GM12878 (cell line): Measurements from ENCODE around the gene RNASEL. TPM values are rescaled to one million over a fixed set of nuclear protein-coding genes. Genes with fewer than 3 reads are reported as not detected.

Experiments used
- ATAC-seq: fragments of 200-7000 bp; cut with Tn5 transposase; 3 replicates; pipeline ENCODE4 v1.9.1; 2020; ENCODE audit warnings: mild to moderate bottlenecking, moderate library complexity
- BruUV-seq: library from RNA; stranded (reverse); fragments of 400-500 nt; replicated peaks from 2 replicates; lab custom pipeline; 2021; lab: Mats Ljungman, UMichigan
- CTCF ChIA-PET: fragments of 300-600 bp; sonication (Branson Sonifier 250); formaldehyde crosslinking; extraction: SDS; loops from one replicate; lab custom pipeline; 2021; ENCODE audit warnings: inconsistent platforms; lab: Yijun Ruan, JAX
- POLR2A ChIA-PET: fragments of 350-600 bp; formaldehyde crosslinking; extraction: SDS; loops from one replicate; lab custom pipeline; 2021; ENCODE audit warnings: inconsistent platforms; lab: Charles Lee
- RAD21 ChIA-PET: fragments of 300-600 bp; sonication (Branson Sonifier 250); formaldehyde crosslinking; loops from one replicate; lab custom pipeline; 2023; ENCODE audit warnings: antibody characterized with exemption; ENCODE audit not compliant: unreplicated experiment; lab: Charles Lee
- SMC1A ChIA-PET: fragments of 300-600 bp; sonication (Branson Sonifier 250); formaldehyde crosslinking; loops from one replicate; lab custom pipeline; 2023; ENCODE audit not compliant: unreplicated experiment, uncharacterized antibody; lab: Charles Lee
- DNase-seq: peaks from one replicate; pipeline ENCODE4 v3.0.0-alpha.2; 2011; ENCODE audit warnings: low read depth, low spot score
- FAIRE-seq: peaks from 3 replicates; lab custom pipeline; 2011; peaks lifted over from hg19 to GRCh38; lab: Jason Lieb, UNC
- H2AFZ ChIP-seq: 2 replicates; pipeline ENCODE4 v1.6.0; 2011; ENCODE audit warnings: low read depth, low read length, control low read depth; ENCODE audit not compliant: control insufficient read depth
- H3K27ac ChIP-seq: 2 replicates; pipeline ENCODE4 v1.5.1; 2011; ENCODE audit warnings: control low read depth; ENCODE audit not compliant: control insufficient read depth, insufficient read depth
- H3K27me3 ChIP-seq, 2 experiments: replicated peaks in 1 of 2; 2 replicates each; pipeline versions ENCODE4 v1.6.0 to v1.6.1; 2011; ENCODE audit warnings: low read length in 1 of 2; ENCODE audit not compliant: control insufficient read depth in 2 of 2, insufficient read depth in 2 of 2
- H3K36me3 ChIP-seq, 2 experiments: 2 replicates each; pipeline ENCODE4 v1.5.1; 2011; ENCODE audit warnings: low read length in 1 of 2; ENCODE audit not compliant: control insufficient read depth in 2 of 2, insufficient read depth in 2 of 2
- H3K4me1 ChIP-seq: 2 replicates; pipeline ENCODE4 v1.6.1; 2011; ENCODE audit warnings: mild to moderate bottlenecking, low read length, moderate library complexity, mixed read lengths; ENCODE audit not compliant: control insufficient read depth, insufficient read depth
- H3K4me2 ChIP-seq: 2 replicates; pipeline ENCODE4 v1.6.0; 2011; ENCODE audit warnings: control low read depth; ENCODE audit not compliant: control insufficient read depth, insufficient read depth
- H3K4me3 ChIP-seq: fragments of 200-600 bp; sonication (generic); 2 replicates; pipeline ENCODE4 v1.5.1; 2016
- H3K79me2 ChIP-seq: 2 replicates; pipeline ENCODE4 v1.6.0; 2011; ENCODE audit warnings: low read length; ENCODE audit not compliant: control insufficient read depth, insufficient read depth
- H3K9ac ChIP-seq: 2 replicates; pipeline ENCODE4 v1.8.0; 2011; ENCODE audit warnings: low read length, control low read depth, mixed read lengths; ENCODE audit not compliant: control insufficient read depth, insufficient read depth
- H3K9me3 ChIP-seq: replicated peaks from 3 replicates; pipeline ENCODE4 v1.5.1; 2011; ENCODE audit warnings: mild to moderate bottlenecking, low read length; ENCODE audit not compliant: control insufficient read depth, insufficient read depth
- H4K20me1 ChIP-seq: 2 replicates; pipeline ENCODE4 v1.6.0; 2011; ENCODE audit not compliant: control insufficient read depth, insufficient read depth
- BMI1 ChIP-seq: fragments of 450-650 bp; IDR thresholded peaks from 2 replicates; pipeline ENCODE4 v1.6.1; 2016; ENCODE audit warnings: mild to moderate bottlenecking, moderate library complexity, borderline replicate concordance
- FOS ChIP-seq: IDR thresholded peaks from 3 replicates; pipeline ENCODE4 v1.6.1; 2011; ENCODE audit warnings: borderline replicate concordance; ENCODE audit not compliant: insufficient read length; ENCODE audit errors: extremely low read depth
- NBN ChIP-seq: fragments of 450-650 bp; IDR thresholded peaks from 2 replicates; pipeline ENCODE4 v1.6.1; 2016
- NFIC ChIP-seq: IDR thresholded peaks from 2 replicates; pipeline ENCODE4 v1.6.1; 2012; ENCODE audit warnings: low read depth, mild to moderate bottlenecking, inconsistent platforms, low read length, moderate library complexity
- NKRF ChIP-seq: fragments of 450-650 bp; conservative IDR thresholded peaks from 2 replicates; pipeline ENCODE4 v1.6.1; 2017; ENCODE audit warnings: mild to moderate bottlenecking, moderate library complexity
- NRF1 ChIP-seq: conservative IDR thresholded peaks from 2 replicates; pipeline ENCODE4 v1.6.1; 2011; ENCODE audit warnings: mild to moderate bottlenecking, low read depth, low read length, improper control_type of control experiment
- POLR2A ChIP-seq: IDR thresholded peaks from 2 replicates; pipeline ENCODE4 v1.6.1; 2011; ENCODE audit warnings: low read depth, mild to moderate bottlenecking, low read length
- SMARCA5 ChIP-seq: fragments of 450-650 bp; IDR thresholded peaks from 2 replicates; pipeline ENCODE4 v1.6.1; 2017; ENCODE audit warnings: mild to moderate bottlenecking
- SMC3 ChIP-seq: IDR thresholded peaks from 2 replicates; pipeline ENCODE4 v1.6.1; 2011; ENCODE audit warnings: low read length, improper control_type of control experiment, borderline replicate concordance
- TCF7 ChIP-seq: IDR thresholded peaks from 2 replicates; pipeline ENCODE4 v1.6.1; 2014; ENCODE audit warnings: antibody characterized with exemption, borderline replicate concordance
- ZBTB40 ChIP-seq: fragments of 450-650 bp; IDR thresholded peaks from 2 replicates; pipeline ENCODE4 v1.6.1; 2016; ENCODE audit warnings: mild to moderate bottlenecking, moderate library complexity, borderline replicate concordance
- ZNF24 ChIP-seq: fragments of 450-650 bp; IDR thresholded peaks from 2 replicates; pipeline ENCODE4 v1.6.1; 2017; ENCODE audit warnings: antibody characterized with exemption, mild to moderate bottlenecking
- ZNF622 ChIP-seq: fragments of 450-650 bp; IDR thresholded peaks from 2 replicates; pipeline ENCODE4 v1.6.1; 2017; ENCODE audit warnings: mild to moderate bottlenecking, inconsistent platforms
- ZSCAN29 ChIP-seq: fragments of 450-650 bp; IDR thresholded peaks from 2 replicates; pipeline ENCODE4 v1.6.1; 2017; ENCODE audit warnings: mild to moderate bottlenecking, moderate library complexity
- ZZZ3 ChIP-seq: IDR thresholded peaks from 2 replicates; pipeline ENCODE4 v1.6.1; 2011; ENCODE audit warnings: low read depth; ENCODE audit not compliant: control insufficient read depth, insufficient read length
- WGBS: methylation state at CpG from one replicate; pipeline ENCODE4 v1.1.6; 2016; ENCODE audit warnings: low lambda C conversion rate; ENCODE audit not compliant: insufficient replicate concordance, insufficient coverage; ENCODE audit errors: missing lambda C conversion rate; 5-methylcytosine and 5-hydroxymethylcytosine counted together
- in situ Hi-C: fragments of 300-500 bp; cut with MboI; formaldehyde crosslinking; loops from 9 replicates; pipeline ENCODE4 v1.14.3; 2018; ENCODE audit warnings: mixed read lengths
- intact Hi-C: fragments of 100-400 bp; cut with micrococcal nuclease; formaldehyde crosslinking; loops from one replicate; pipeline ENCODE4 v1.14.2; 2022; ENCODE audit not compliant: unreplicated experiment
- polyA plus RNA-seq, 11 experiments: library from polyadenylated mRNA; depleted of rRNA in 4 of 11; unstranded in 6 of 11; stranded (reverse) in 5 of 11; fragments of >200 nt; fragmentation: Nextera tagmentation in 4 of 11; fragmentation: Illumina TruSeq in 1 of 11; extraction: Ambion mirVana in 4 of 11; extraction: Trizol in 1 of 11; gene quantifications; 1 replicate in 1 of 11; 2 replicates in 10 of 11; pipeline versions ENCODE4 v1.2.1 to v1.2.3, GENCODE V29; 2011 to 2016; ENCODE audit warnings: inconsistent platforms in 2 of 11, missing spikeins in 2 of 11, low read depth in 1 of 11
- total RNA-seq, 4 experiments: library from RNA; depleted of rRNA in 3 of 4; stranded (reverse); fragments of >200 nt in 3 of 4; fragmentation: Illumina TruSeq in 1 of 4; extraction: Trizol in 1 of 4; gene quantifications; 2 replicates each; pipeline versions ENCODE4 v1.2.1 to v1.2.3, GENCODE V29; 2013 to 2021
- TF ChIP-seq, protein P1 (sequence below): IDR thresholded peaks from 2 replicates; pipeline ENCODE4 v1.6.1; 2011; ENCODE audit warnings: borderline replicate concordance, low read depth, mild to moderate bottlenecking, moderate library complexity, mixed read lengths, low read length; ENCODE audit not compliant: insufficient read depth; ENCODE audit errors: extremely low read length

The RNASEL gene
- total and polyA plus RNA-seq, 10 of the 15 experiments (the other 5 are each of a cell fraction or from before 2014, with no cell fraction given), result 3.0 to 10.8 (median 5.0) TPM

DNA sequence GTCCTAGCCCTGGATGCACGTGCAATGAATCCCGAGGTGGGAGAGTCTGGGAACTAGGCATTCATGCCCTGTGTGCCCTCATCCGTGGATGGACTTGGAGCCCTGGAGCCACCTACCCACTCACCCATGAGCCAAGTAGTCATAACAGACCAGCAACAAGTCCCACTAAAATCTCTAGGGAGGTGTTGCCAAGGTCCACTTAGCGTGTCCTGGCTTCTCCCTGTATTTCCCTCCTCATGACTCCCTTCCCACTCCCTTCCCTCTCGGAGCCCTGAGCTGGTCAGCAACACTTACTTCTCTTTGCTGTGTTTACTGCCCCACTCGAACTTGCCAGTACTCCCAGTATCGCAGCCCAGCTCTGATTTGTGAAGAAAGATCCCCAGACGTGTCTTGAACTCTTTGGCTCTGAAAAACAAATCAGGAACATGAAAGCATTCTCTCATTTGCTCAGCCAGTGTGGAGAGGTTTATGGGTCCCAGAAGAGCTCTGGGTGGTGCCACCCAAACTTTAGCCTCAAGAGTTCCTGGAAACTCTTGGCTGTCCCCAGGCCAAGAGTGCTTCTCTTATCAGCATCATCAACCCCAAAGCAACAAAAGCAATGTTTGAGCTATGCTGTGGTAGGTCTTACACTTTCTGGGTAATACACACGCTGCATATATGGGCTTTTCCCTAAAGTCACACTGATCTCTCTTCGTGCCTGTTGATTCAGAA, 14.0 kb upstream of the RNASEL start (continued):
- TF ChIP-seq ZZZ3, result no peak
- TF ChIP-seq, protein P1, sequence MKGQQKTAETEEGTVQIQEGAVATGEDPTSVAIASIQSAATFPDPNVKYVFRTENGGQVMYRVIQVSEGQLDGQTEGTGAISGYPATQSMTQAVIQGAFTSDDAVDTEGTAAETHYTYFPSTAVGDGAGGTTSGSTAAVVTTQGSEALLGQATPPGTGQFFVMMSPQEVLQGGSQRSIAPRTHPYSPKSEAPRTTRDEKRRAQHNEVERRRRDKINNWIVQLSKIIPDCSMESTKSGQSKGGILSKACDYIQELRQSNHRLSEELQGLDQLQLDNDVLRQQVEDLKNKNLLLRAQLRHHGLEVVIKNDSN, result no peak
- TF ChIP-seq NFIC, result no peak
- no peak for TF ChIP-seq NBN
- TF ChIP-seq SMARCA5, result no peak

DNA sequence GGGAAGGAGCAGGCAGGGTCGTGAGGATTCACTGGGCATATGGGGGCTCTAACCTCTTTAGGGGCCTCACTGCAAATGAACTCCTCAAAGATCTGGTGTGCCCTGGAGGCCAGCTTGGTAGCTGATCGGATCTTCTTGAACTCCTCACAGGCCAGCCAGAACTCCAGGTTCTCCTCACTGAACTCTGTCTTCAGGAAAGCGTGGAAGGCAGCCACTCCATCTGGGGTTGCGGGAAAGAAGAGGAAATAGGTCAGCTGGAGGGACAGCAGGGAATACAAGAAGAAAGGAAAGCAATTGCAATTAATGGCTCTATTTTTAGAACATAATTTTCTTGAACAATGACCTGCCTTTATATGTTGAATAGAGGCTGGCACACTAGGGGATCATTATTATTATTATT, 12.9 kb upstream of the RNASEL start:
- ATAC-seq, result peak; percentile 1; the same call in 2 of the 3 replicates
- POLR2A ChIA-PET, result interaction anchor here (1.0 to 4.6 kb wide), 2 partner anchors 10 to 180 kb away, joined by 4 to 34 read pairs; no protein-coding TSS in a partner anchor
- CTCF ChIA-PET, result interaction anchor here (0.7 to 37.4 kb wide), 10 partner anchors 12 to 187 kb away, joined by 3 to 1888 read pairs (median 24); partner anchors contain the start of genes NPL and RNASEL
- in situ Hi-C loops, result no loop called here
- Histone ChIP-seq H3K9me3 (no peaks in the 10 kb centered on the region), H3K36me3 (peaks cover 11 to 24% of the 10 kb centered on the region in 2 experiments; a peak in 3 of 4 replicates), H4K20me1 (no peaks in the 10 kb centered on the region; the same call in 1 of the 2 replicates), H3K27ac (peak overlapping the region; percentile 0), H3K79me2 (peaks cover 37% of the 10 kb centered on the region), H3K4me3 (peak overlapping the region; percentile 85), H2AFZ (no peak overlapping the region), H3K4me2 (peak overlapping the region; percentile 78), H3K4me1 (peaks cover 11% of the 10 kb centered on the region), H3K27me3 (no peaks in the 10 kb centered on the region), H3K9ac (peak overlapping the region; percentile 64)
- BruUV-seq, result no TSS peak
- 47% methylated on average over 4 of the region's 4 CpGs for WGBS
- RAD21 ChIA-PET, result interaction anchor here (1.2 to 23.0 kb wide), 9 partner anchors 13 to 208 kb away, joined by 3 to 946 read pairs (median 9); partner anchors contain the start of gene RNASEL
- SMC1A ChIA-PET, result interaction anchor here (0.7 to 28.0 kb wide), 10 partner anchors 13 to 185 kb away, joined by 3 to 1145 read pairs (median 18); partner anchors contain the start of genes NPL, RGS8 and RNASEL
- intact Hi-C loops, result loop anchor here (1.0 to 5.0 kb wide), 3 partner anchors 115 to 235 kb away; partner anchors contain the start of gene DHX9
- FAIRE-seq, result no peak
- no peak for DNase-seq
- TF ChIP-seq BMI1 (no peak), SMC3 (no peak), TCF7 (no peak), ZBTB40 (no peak), NKRF (no peak), FOS (no peak), POLR2A (no peak), ZSCAN29 (no peak), ZNF622 (no peak), NRF1 (no peak), ZNF24 (no peak)
